IMR-90 (cell line): ENCODE results near the gene CCNK. TPM values are rescaled to one million over a fixed set of nuclear protein-coding genes. Genes with fewer than 3 reads are reported as not detected.
A peak's percentile ranks its signal among the peaks of the same experiment; 100 is the strongest.

Source experiments
- ATAC-seq: fragments of 200-7000 bp; cut with Tn5 transposase; 2 replicates; pipeline ENCODE4 v1.9.1; 2020; ENCODE audit warnings: low read depth, mild to moderate bottlenecking, moderate library complexity
- BruUV-seq: library from RNA; stranded (reverse); fragments of 400-500 nt; replicated peaks from 2 replicates; lab custom pipeline; 2021; lab: Mats Ljungman, UMichigan
- CTCF ChIA-PET: fragments of 300-600 bp; formaldehyde crosslinking; extraction: SDS; loops from one replicate; lab custom pipeline; 2021; ENCODE audit warnings: antibody characterized with exemption; lab: Yijun Ruan, JAX
- POLR2A ChIA-PET: fragments of 300-600 bp; sonication (Branson Sonifier 250); formaldehyde crosslinking; loops from one replicate; lab custom pipeline; 2022; ENCODE audit warnings: antibody characterized with exemption; ENCODE audit not compliant: unreplicated experiment; lab: Charles Lee
- DNase-seq: peaks from one replicate; pipeline ENCODE4 v3.0.0; 2013
- H2AFZ ChIP-seq: replicated peaks from 2 replicates; pipeline ENCODE3; 2013; ENCODE audit warnings: low read length, mild to moderate bottlenecking; ENCODE audit not compliant: poor library complexity
- H2AK5ac ChIP-seq: 2 replicates; pipeline ENCODE4 v1.6.1; 2013; ENCODE audit warnings: low read depth, low read length, inconsistent platforms
- H2AK9ac ChIP-seq: replicated peaks from 2 replicates; pipeline ENCODE3; 2013; ENCODE audit warnings: mild to moderate bottlenecking, low read depth, low read length, moderate library complexity; ENCODE audit not compliant: poor library complexity
- H2BK120ac ChIP-seq: 2 replicates; pipeline ENCODE4 v1.6.1; 2013; ENCODE audit warnings: low read depth, low read length, inconsistent platforms
- H2BK15ac ChIP-seq: 3 replicates; pipeline ENCODE4 v1.6.1; 2013; ENCODE audit warnings: low read depth, low read length, inconsistent platforms
- H2BK20ac ChIP-seq: 2 replicates; pipeline ENCODE4 v1.6.1; 2013; ENCODE audit warnings: low read depth, mild to moderate bottlenecking, inconsistent platforms, low read length, moderate library complexity
- H2BK5ac ChIP-seq: 2 replicates; pipeline ENCODE4 v1.6.1; 2013; ENCODE audit warnings: mild to moderate bottlenecking, low read depth, low read length, inconsistent platforms; ENCODE audit not compliant: poor library complexity, severe bottlenecking
- H3K14ac ChIP-seq: replicated peaks from 2 replicates; pipeline ENCODE4 v1.6.1; 2013; ENCODE audit warnings: low read depth, low read length, inconsistent platforms
- H3K18ac ChIP-seq: 2 replicates; pipeline ENCODE4 v1.6.1; 2013; ENCODE audit warnings: low read depth, low read length, control low read depth
- H3K23ac ChIP-seq: 2 replicates; pipeline ENCODE4 v1.6.1; 2013; ENCODE audit warnings: low read depth, low read length, inconsistent platforms
- H3K27ac ChIP-seq: 2 replicates; pipeline ENCODE4 v1.5.1; 2013; ENCODE audit warnings: mild to moderate bottlenecking, control low read depth, low read length; ENCODE audit not compliant: insufficient read depth
- H3K27me3 ChIP-seq: 2 replicates; pipeline ENCODE4 v1.6.1; 2013; ENCODE audit warnings: low read length; ENCODE audit not compliant: control insufficient read depth, insufficient read depth
- H3K36me3 ChIP-seq: 2 replicates; pipeline ENCODE4 v1.6.1; 2013; ENCODE audit warnings: low read length, mixed read lengths; ENCODE audit not compliant: control insufficient read depth, insufficient read depth
- H3K4ac ChIP-seq: 2 replicates; pipeline ENCODE4 v1.6.1; 2013; ENCODE audit warnings: low read depth, low read length, inconsistent platforms
- H3K4me1 ChIP-seq: 2 replicates; pipeline ENCODE4 v1.6.1; 2013; ENCODE audit warnings: low read length, mixed read lengths; ENCODE audit not compliant: control insufficient read depth, insufficient read depth
- H3K4me2 ChIP-seq: 2 replicates; pipeline ENCODE4 v1.6.1; 2013; ENCODE audit warnings: low read depth, mild to moderate bottlenecking, control low read depth, low read length, moderate library complexity
- H3K4me3 ChIP-seq: 2 replicates; pipeline ENCODE4 v1.5.1; 2013; ENCODE audit warnings: low read depth, mild to moderate bottlenecking, control low read depth, low read length, moderate library complexity; ENCODE audit not compliant: insufficient read depth
- H3K56ac ChIP-seq: 2 replicates; pipeline ENCODE4 v1.6.1; 2013; ENCODE audit warnings: low read length, inconsistent platforms; ENCODE audit not compliant: insufficient read depth; ENCODE audit errors: extremely low read depth
- H3K79me1 ChIP-seq, 2 experiments: 2 replicates each; pipeline ENCODE4 v1.6.1; 2013; ENCODE audit warnings: low read length in 2 of 2, inconsistent platforms in 1 of 2, low read depth in 1 of 2
- H3K9ac ChIP-seq: 2 replicates; pipeline ENCODE4 v1.6.1; 2013; ENCODE audit warnings: low read depth, low read length, control low read depth
- H3K9me1 ChIP-seq: 2 replicates; pipeline ENCODE4 v1.6.1; 2013; ENCODE audit warnings: low read length, inconsistent platforms; ENCODE audit not compliant: insufficient read depth
- H3K9me3 ChIP-seq: 2 replicates; pipeline ENCODE4 v1.6.1; 2013; ENCODE audit warnings: low read length; ENCODE audit not compliant: control insufficient read depth, insufficient read depth
- H4K20me1 ChIP-seq: 2 replicates; pipeline ENCODE4 v1.6.1; 2013; ENCODE audit warnings: low read length, inconsistent platforms; ENCODE audit not compliant: insufficient read depth
- H4K5ac ChIP-seq: 2 replicates; pipeline ENCODE4 v1.6.1; 2013; ENCODE audit warnings: mild to moderate bottlenecking, low read depth, low read length, control low read depth
- H4K8ac ChIP-seq, 2 experiments: 2 replicates each; pipeline ENCODE4 v1.6.1; 2013; ENCODE audit warnings: low read depth in 2 of 2, low read length in 2 of 2, control low read depth in 1 of 2, inconsistent platforms in 1 of 2
- H4K91ac ChIP-seq: 2 replicates; pipeline ENCODE4 v1.6.1; 2013; ENCODE audit warnings: low read depth, low read length, inconsistent platforms; ENCODE audit not compliant: insufficient read depth
- BHLHE40 ChIP-seq: fragments of 150-350 bp; IDR thresholded peaks from 2 replicates; pipeline ENCODE4 v1.6.1; 2016; ENCODE audit warnings: mild to moderate bottlenecking, low read depth, low read length
- CEBPB ChIP-seq: IDR thresholded peaks from 2 replicates; pipeline ENCODE4 v1.6.1; 2012; ENCODE audit warnings: low read depth, low read length, improper control_type of control experiment
- CHD1 ChIP-seq: IDR thresholded peaks from 2 replicates; pipeline ENCODE4 v1.6.1; 2012; ENCODE audit warnings: low read depth, low read length, improper control_type of control experiment
- ELK1 ChIP-seq: fragments of 150-350 bp; IDR thresholded peaks from 2 replicates; pipeline ENCODE4 v1.6.1; 2016; ENCODE audit warnings: low read depth, mild to moderate bottlenecking, low read length, moderate library complexity, borderline replicate concordance
- FOS ChIP-seq: fragments of 150-350 bp; IDR thresholded peaks from 2 replicates; pipeline ENCODE4 v1.6.1; 2016; ENCODE audit warnings: low read depth, low read length
- MAFK ChIP-seq: IDR thresholded peaks from 2 replicates; pipeline ENCODE4 v1.6.1; 2012; ENCODE audit warnings: low read depth, low read length, improper control_type of control experiment
- MAZ ChIP-seq: IDR thresholded peaks from 2 replicates; pipeline ENCODE4 v1.6.1; 2012; ENCODE audit warnings: low read depth, mild to moderate bottlenecking, low read length, improper control_type of control experiment, moderate library complexity, borderline replicate concordance
- MXI1 ChIP-seq: IDR thresholded peaks from 2 replicates; pipeline ENCODE4 v1.6.1; 2012; ENCODE audit warnings: low read depth, mild to moderate bottlenecking, low read length, moderate library complexity, borderline replicate concordance
- NFE2L2 ChIP-seq: fragments of 150-350 bp; IDR thresholded peaks from 2 replicates; pipeline ENCODE4 v1.6.1; 2016; ENCODE audit warnings: low read depth, mild to moderate bottlenecking, low read length
- POLR2A ChIP-seq: IDR thresholded peaks from 2 replicates; pipeline ENCODE4 v1.6.1; 2012; ENCODE audit warnings: mild to moderate bottlenecking, low read depth, low read length
- RAD21 ChIP-seq: IDR thresholded peaks from 2 replicates; pipeline ENCODE4 v1.6.1; 2012; ENCODE audit warnings: low read length, improper control_type of control experiment
- RFX5 ChIP-seq: IDR thresholded peaks from 2 replicates; pipeline ENCODE4 v1.8.0; 2012; ENCODE audit warnings: low read depth, mild to moderate bottlenecking, low read length, moderate library complexity
- SMC3 ChIP-seq: fragments of 150-350 bp; IDR thresholded peaks from 2 replicates; pipeline ENCODE4 v1.6.1; 2016; ENCODE audit warnings: low read depth, mild to moderate bottlenecking, antibody characterized with exemption, low read length, moderate library complexity
- USF2 ChIP-seq: fragments of 150-350 bp; IDR thresholded peaks from 2 replicates; pipeline ENCODE4 v1.6.1; 2017; ENCODE audit warnings: mild to moderate bottlenecking, antibody characterized with exemption, low read length, low read depth
- WGBS, 2 experiments: methylation state at CpG; one replicate each; pipeline versions ENCODE4 v1.1.5 to v1.1.7; 2013; ENCODE audit warnings: missing lambda C conversion rate in 2 of 2; ENCODE audit not compliant: insufficient read length in 1 of 2; ENCODE audit errors: extremely low coverage in 2 of 2; 5-methylcytosine and 5-hydroxymethylcytosine counted together
- dilution Hi-C: fragments of 300-500 bp; cut with HindIII; formaldehyde crosslinking; loops from one replicate; pipeline ENCODE4 v1.14.3; 2018; ENCODE audit warnings: low sequenced_read_pairs; ENCODE audit not compliant: unreplicated experiment
- in situ Hi-C: fragments of 300-500 bp; cut with MboI; formaldehyde crosslinking; loops from 3 replicates; pipeline ENCODE4 v1.14.3; 2019; ENCODE audit warnings: low sequenced_read_pairs, inconsistent platforms, mixed read lengths
- intact Hi-C: fragments of 100-400 bp; cut with micrococcal nuclease; formaldehyde crosslinking; loops from 2 replicates; pipeline ENCODE4 v1.10.0; 2022
- polyA plus RNA-seq, 3 experiments: library from polyadenylated mRNA; depleted of rRNA; stranded (reverse); fragments of >200 nt; gene quantifications; 2 replicates each; pipeline ENCODE4 v1.2.3, GENCODE V29; 2012; ENCODE audit warnings: low replicate concordance in 1 of 3
- total RNA-seq: library from RNA; depleted of rRNA; stranded (reverse); fragments of >200 nt; gene quantifications from 2 replicates; pipeline ENCODE4 v1.2.3, GENCODE V29; 2012
- TF ChIP-seq, protein P1 (sequence below): conservative IDR thresholded peaks from 2 replicates; pipeline ENCODE4 v1.5.1; 2012; ENCODE audit warnings: mild to moderate bottlenecking, low read depth, low read length, improper control_type of control experiment

CCNK gene
- total and polyA plus RNA-seq, 2 of the 4 experiments (the other 2 are of a cell fraction) = 18.8 to 38.3 TPM

GRCh38 chr14:99517643-99518381 lies 36.6 kb downstream of the CCNK start:
- Histone ChIP-seq H4K8ac (no peak overlapping the region), H3K9ac (no peak overlapping the region), H2AFZ (peak overlapping the region; percentile 65), H2AK5ac (no peak overlapping the region), H3K27ac (no peak overlapping the region), H3K14ac (no peak overlapping the region), H4K20me1 (peaks cover 41% of the 10 kb centered on the region), H2BK5ac (no peak overlapping the region), H3K18ac (no peak overlapping the region), H2AK9ac (no peak overlapping the region), H4K91ac (no peak overlapping the region), H3K56ac (no peak overlapping the region), H3K23ac (no peak overlapping the region), H3K4me2 (no peak overlapping the region), H2BK15ac (no peak overlapping the region), H3K27me3 (no peaks in the 10 kb centered on the region), H3K4me3 (no peak overlapping the region), H3K9me1 (no peaks in the 10 kb centered on the region; the same call in 1 of the 2 replicates), H4K5ac (no peak overlapping the region), H3K9me3 (no peaks in the 10 kb centered on the region), H3K4me1 (peaks cover 13% of the 10 kb centered on the region), H2BK20ac (no peak overlapping the region), H3K36me3 (peaks cover 20% of the 10 kb centered on the region), H3K79me1 (peaks cover 11 to 74% of the 10 kb centered on the region in 2 experiments), H2BK120ac (no peak overlapping the region), H3K4ac (no peak overlapping the region)
- ChIA-PET CTCF (interaction anchor here (1.7 kb wide), 1 partner anchor 91 kb away, joined by 4 read pairs; no protein-coding TSS in a partner anchor), POLR2A (no interaction called here)
- in situ Hi-C loops (no loop called here), intact Hi-C loops (loop anchor here (1.0 kb wide), 2 partner anchors 111 to 367 kb away; no protein-coding TSS in a partner anchor), dilution Hi-C loops (no loop called here)
- no TSS peak for BruUV-seq
- ATAC-seq (no peak), DNase-seq (no peak)
- 75% methylated on average over 7 of the region's 16 CpGs; no CpG with 5 or more reads in 1 of the 2 experiments for WGBS, 2 experiments
- TF ChIP-seq MAFK (no peak), MXI1 (no peak), SMC3 (no peak), NFE2L2 (no peak), FOS (no peak), USF2 (no peak), POLR2A (no peak), BHLHE40 (no peak), RFX5 (no peak), CEBPB (no peak), RAD21 (no peak), MAZ (no peak), ELK1 (no peak), CHD1 (no peak)
- TF ChIP-seq, protein P1, sequence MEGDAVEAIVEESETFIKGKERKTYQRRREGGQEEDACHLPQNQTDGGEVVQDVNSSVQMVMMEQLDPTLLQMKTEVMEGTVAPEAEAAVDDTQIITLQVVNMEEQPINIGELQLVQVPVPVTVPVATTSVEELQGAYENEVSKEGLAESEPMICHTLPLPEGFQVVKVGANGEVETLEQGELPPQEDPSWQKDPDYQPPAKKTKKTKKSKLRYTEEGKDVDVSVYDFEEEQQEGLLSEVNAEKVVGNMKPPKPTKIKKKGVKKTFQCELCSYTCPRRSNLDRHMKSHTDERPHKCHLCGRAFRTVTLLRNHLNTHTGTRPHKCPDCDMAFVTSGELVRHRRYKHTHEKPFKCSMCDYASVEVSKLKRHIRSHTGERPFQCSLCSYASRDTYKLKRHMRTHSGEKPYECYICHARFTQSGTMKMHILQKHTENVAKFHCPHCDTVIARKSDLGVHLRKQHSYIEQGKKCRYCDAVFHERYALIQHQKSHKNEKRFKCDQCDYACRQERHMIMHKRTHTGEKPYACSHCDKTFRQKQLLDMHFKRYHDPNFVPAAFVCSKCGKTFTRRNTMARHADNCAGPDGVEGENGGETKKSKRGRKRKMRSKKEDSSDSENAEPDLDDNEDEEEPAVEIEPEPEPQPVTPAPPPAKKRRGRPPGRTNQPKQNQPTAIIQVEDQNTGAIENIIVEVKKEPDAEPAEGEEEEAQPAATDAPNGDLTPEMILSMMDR = no peak
